Choroid plexus epithelial cell (primary cell): ENCODE measurements around the gene CHST11.
"Not testable (repeated sequence)": the region's sequence is repeated elsewhere in the genome, so short reads cannot be mapped to it uniquely, and the experiment has no call there.

Experiments
- DNase-seq: peaks from one replicate; pipeline ENCODE4 v3.0.0-alpha.2; 2010; ENCODE audit warnings: low read depth
- H3K4me3 ChIP-seq: 2 replicates; pipeline ENCODE4 v1.5.1; 2011; ENCODE audit warnings: low read depth, mild to moderate bottlenecking, control low read depth, low read length, moderate library complexity
- TF ChIP-seq, protein P1 (sequence below): conservative IDR thresholded peaks from 2 replicates; pipeline ENCODE4 v1.5.1; 2011; ENCODE audit warnings: low read depth, mild to moderate bottlenecking, control low read depth, inconsistent platforms, low read length, moderate library complexity

The CHST11 gene

DNA sequence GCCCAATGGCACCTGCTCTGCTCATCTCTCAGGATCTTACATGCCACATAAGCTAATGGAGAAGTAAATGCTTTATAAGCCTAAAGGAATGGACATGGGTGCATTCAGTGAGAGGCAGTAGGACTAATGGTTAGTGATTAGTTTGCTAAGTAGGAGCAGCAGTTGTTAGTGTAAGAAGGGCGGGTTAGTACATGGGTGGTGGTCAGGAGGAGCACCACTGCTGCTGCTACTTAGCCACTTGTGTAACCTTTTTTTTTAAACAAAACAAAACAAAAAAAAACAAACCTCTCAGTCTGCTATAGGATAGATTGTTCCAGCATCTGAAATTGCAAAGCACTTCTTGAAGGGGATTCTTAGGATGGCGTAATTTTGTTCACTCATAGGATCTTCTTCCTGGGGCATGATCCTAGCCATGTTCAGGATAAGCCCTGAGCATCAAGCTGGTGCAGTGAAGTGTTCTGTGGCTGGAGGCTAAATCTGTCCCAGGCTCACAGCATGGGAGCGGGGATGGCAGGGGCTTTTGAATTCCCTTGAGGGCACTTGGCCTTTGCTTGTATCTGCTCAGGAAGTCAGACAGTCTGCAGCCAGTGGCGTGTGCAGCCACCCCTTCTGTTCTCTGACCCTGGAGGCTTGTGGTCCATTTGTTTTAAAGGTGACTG is 63.6 kb downstream of the CHST11 start:
- peak; percentile 55 for DNase-seq
- H3K4me3 ChIP-seq, result no peak overlapping the region
- TF ChIP-seq, protein P1, sequence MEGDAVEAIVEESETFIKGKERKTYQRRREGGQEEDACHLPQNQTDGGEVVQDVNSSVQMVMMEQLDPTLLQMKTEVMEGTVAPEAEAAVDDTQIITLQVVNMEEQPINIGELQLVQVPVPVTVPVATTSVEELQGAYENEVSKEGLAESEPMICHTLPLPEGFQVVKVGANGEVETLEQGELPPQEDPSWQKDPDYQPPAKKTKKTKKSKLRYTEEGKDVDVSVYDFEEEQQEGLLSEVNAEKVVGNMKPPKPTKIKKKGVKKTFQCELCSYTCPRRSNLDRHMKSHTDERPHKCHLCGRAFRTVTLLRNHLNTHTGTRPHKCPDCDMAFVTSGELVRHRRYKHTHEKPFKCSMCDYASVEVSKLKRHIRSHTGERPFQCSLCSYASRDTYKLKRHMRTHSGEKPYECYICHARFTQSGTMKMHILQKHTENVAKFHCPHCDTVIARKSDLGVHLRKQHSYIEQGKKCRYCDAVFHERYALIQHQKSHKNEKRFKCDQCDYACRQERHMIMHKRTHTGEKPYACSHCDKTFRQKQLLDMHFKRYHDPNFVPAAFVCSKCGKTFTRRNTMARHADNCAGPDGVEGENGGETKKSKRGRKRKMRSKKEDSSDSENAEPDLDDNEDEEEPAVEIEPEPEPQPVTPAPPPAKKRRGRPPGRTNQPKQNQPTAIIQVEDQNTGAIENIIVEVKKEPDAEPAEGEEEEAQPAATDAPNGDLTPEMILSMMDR, result no peak

DNA sequence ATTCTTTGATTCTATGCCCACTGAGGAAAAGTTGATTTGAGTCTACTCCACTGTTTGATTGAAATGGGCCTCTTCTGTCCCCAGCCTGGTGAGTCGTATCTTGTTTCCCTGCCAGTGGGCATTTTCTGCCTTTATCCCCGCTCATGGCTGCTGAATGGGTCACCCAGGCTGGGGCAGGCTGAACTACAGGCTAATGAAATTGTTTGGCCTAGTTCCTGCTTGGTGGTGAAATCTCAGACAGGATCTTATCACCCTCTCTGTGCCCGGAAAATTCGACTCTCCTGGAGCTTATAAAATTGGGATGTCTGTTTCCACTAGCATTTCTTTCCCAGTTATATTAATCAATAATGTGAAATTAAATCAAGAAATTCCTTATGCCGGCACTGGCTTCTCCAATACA is 65.0 kb downstream of the CHST11 start:
- H3K4me3 ChIP-seq, result no peak overlapping the region
- TF ChIP-seq, protein P1, result no peak
- no peak for DNase-seq

DNA sequence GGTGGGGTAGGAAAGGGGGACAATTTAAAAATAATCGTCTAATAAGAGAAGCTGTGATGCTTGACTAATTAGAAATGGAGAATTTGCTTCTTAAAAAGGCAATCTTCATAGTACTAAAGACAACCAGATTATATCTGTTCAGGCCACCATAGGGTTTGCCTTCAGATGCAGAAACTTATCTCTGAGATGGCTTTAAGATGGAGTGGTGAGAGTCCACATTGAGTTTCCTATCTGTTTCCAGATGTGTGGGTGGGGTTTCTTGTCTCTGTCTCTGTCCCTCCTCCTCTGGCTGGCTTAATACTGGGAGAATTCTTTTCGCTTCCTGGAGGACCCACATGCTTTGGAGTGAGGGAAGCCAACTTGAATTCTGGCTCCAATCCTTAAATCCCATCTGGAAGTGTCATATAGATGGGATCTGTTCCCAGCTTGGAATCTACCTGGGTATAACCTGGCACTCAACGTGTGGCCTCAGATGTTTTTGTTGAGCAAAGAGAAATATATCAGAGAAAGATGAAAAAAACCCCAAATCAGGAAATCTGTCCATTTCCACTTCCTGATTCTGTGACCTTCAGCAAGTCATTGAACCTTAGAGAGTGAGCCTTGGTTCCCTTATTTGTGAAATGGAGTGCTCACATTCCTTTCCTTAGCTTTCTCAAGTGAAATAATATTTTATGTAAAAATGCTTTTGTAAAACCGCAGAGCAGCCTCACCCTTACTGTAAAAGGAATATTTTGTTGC is 66.4 kb downstream of the CHST11 start:
- H3K4me3 ChIP-seq, result no peak overlapping the region
- TF ChIP-seq, protein P1, result no peak
- DNase-seq, result peak; percentile 73

DNA sequence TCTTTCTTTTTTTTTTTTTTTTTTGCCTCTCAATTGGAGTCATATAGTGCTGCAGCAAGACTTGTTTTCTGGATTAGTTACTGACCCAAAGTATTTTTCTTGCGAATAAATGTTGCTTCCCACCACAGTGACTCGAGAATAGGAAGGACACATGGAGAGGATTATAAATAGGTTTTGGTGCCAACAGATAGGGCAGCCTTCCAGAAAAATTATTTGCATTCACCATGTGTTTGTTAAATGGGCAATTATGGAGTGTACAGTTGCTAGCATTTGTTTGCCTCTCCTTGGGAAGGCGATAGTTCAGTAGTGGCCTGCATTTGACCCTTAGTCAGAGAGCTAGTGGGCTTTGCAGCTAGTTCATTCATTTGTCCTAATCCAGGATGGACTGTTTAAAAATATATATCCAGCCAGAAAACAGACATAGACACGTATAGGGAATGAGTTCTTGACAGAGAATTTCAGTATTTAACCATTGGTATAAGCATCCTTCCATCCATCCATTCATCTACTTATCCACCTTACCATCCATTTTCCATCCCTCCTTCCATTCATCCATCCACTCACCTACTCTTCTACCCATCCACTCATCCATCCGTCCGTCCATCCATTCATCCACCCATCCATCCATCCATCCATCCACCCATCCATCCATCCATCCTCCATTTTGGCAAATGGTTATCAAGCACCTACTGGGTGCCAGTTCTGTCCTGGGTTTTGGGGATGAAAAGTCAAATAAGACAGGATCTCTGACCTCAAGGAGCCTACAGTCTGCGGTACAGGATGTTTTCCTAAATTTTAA is 67.5 kb downstream of the CHST11 start:
- TF ChIP-seq, protein P1, result no peak
- H3K4me3 ChIP-seq, result no peak overlapping the region
- no peak for DNase-seq

DNA sequence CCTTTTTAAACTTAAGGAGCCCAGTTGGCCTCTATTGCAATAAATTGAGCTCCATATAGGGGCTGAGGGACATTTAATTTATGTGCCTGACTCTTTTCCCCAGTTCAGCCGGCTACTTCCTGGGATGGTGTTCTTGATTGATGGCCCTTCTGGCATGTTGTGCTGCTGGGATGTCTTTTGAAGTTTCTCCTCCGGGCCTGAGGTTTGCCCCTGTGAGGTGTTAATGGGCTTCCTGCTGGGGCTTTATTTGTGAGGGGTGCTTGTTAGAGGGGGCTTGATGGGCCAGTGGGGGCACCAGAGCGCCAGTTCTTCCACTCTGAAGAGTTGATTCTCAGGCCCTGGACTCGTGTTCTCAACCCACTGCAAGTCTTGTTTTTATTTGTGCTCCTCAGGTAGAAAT is 69.6 kb downstream of the CHST11 start:
- TF ChIP-seq, protein P1, result no peak
- no peak for DNase-seq
- H3K4me3 ChIP-seq, result no peak overlapping the region

DNA sequence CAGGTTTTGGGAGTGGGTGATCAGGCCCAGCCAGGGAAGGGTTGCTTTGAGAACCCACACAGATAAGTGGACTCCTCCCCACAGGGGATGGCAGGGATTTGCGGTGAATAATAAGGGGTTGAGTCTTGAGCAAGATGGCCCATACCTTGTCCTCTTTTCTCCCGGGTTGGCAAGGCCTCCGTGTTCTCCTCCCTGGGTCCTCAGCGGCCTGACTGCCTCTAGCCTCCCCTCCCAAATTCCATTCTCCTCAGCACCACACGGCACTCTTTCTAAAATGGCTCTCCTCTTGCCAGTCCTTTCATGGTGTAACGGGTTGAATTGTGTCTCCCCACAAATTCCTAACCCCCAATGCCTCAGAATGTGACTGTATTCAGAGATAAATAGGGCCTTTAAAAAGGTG is 70.0 kb downstream of the CHST11 start:
- TF ChIP-seq, protein P1, result no peak
- no peak for DNase-seq
- no peak overlapping the region for H3K4me3 ChIP-seq

DNA sequence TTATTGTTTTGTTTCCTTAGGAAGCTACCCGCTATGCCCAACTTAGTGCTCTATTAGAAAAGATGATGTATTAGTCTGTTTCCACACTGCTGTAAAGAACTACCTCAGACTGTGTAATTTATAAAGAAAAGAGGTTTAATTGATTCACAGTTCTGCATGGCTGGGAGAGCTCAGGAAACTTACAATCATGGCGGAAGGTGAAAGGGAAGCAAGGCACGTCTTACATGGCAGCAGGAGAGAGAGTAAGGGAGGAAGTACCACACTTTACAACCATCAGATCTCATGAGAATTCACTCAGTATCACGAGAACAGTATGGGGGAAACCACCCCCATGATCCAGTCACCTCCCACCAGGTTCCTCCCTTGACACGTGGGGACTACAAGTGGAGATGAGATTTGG is 70.9 kb downstream of the CHST11 start:
- not testable (repeated sequence) for DNase-seq, H3K4me3 ChIP-seq
